ENCODE measurements around the gene GCN1.

Gene GCN1

GRCh38 chr12:120172053-120172452 is 22.5 kb downstream of the GCN1 start:
- DNase-seq: no peak

- DNase-seq: no peak
Observed at GRCh38 chr12:120170631-120171030, 23.9 kb downstream of the GCN1 start.

- DNase-seq: no peak
Observed at GRCh38 chr12:120169946-120170345, 24.6 kb downstream of the GCN1 start.

- DNase-seq: no peak
Observed at GRCh38 chr12:120168337-120168736, 26.2 kb downstream of the GCN1 start.

GRCh38 chr12:120167529-120168095 is 26.9 kb downstream of the GCN1 start:
- DNase-seq: peak; percentile 37

GRCh38 chr12:120164293-120164692 is 30.2 kb downstream of the GCN1 start:
- no peak for DNase-seq

GRCh38 chr12:120162763-120163162 is 31.8 kb downstream of the GCN1 start:
- no peak for DNase-seq

- DNase-seq: no peak
Observed at GRCh38 chr12:120161852-120162251, 32.7 kb downstream of the GCN1 start.

GRCh38 chr12:120159509-120160237 is 34.8 kb downstream of the GCN1 start:
- DNase-seq: no peak

GRCh38 chr12:120158351-120158750 is 36.2 kb downstream of the GCN1 start:
- no peak for DNase-seq

- DNase-seq: no peak
Observed at GRCh38 chr12:120157678-120158077, 36.8 kb downstream of the GCN1 start.

GRCh38 chr12:120156315-120157259 is 37.9 kb downstream of the GCN1 start:
- no peak for DNase-seq

GRCh38 chr12:120155072-120155471 is 39.4 kb downstream of the GCN1 start:
- no peak for DNase-seq

- no peak for DNase-seq
Observed at GRCh38 chr12:120150919-120151525, 43.5 kb downstream of the GCN1 start.

- DNase-seq: no peak
Observed at GRCh38 chr12:120148011-120148410, 46.5 kb downstream of the GCN1 start.

- no peak for DNase-seq
Observed at GRCh38 chr12:120145164-120145563, 49.4 kb downstream of the GCN1 start.

- DNase-seq: no peak
Observed at GRCh38 chr12:120144215-120144614, 50.3 kb downstream of the GCN1 start.

- no peak for DNase-seq
Observed at GRCh38 chr12:120142231-120142877, 52.2 kb downstream of the GCN1 start.

- DNase-seq: no peak
Observed at GRCh38 chr12:120141336-120141735, 53.2 kb downstream of the GCN1 start.

GRCh38 chr12:120140603-120141002 is 53.9 kb downstream of the GCN1 start:
- DNase-seq: no peak

- no peak for DNase-seq
Observed at GRCh38 chr12:120139958-120140357, 54.6 kb downstream of the GCN1 start.

- DNase-seq: no peak
Observed at GRCh38 chr12:120138366-120138765, 56.1 kb downstream of the GCN1 start.

GRCh38 chr12:120137833-120138232 is 56.7 kb downstream of the GCN1 start:
- no peak for DNase-seq
